H1 (cell line): ENCODE results near the gene ZNRF3. TPM values are rescaled to one million over a fixed set of nuclear protein-coding genes. Genes with fewer than 3 reads are reported as not detected.

ENCODE experiments used
- CTCF ChIA-PET: fragments of 300-600 bp; sonication (Branson Sonifier 250); formaldehyde crosslinking; loops from one replicate; lab custom pipeline; 2021; ENCODE audit not compliant: partially characterized antibody; lab: Charles Lee
- POLR2A ChIA-PET: fragments of 300-600 bp; sonication (Branson Sonifier 250); formaldehyde crosslinking; loops from one replicate; lab custom pipeline; 2021; ENCODE audit warnings: inconsistent platforms; ENCODE audit not compliant: partially characterized antibody; lab: Charles Lee
- DNase-seq, 2 experiments: peaks; one replicate each; pipeline versions ENCODE4 v3.0.0 to v3.0.0-alpha.2; 2010 to 2022; ENCODE audit warnings: low spot score in 2 of 2, low read depth in 1 of 2, mixed read lengths in 1 of 2
- FAIRE-seq: peaks from 2 replicates; lab custom pipeline; 2011; peaks lifted over from hg19 to GRCh38; lab: Jason Lieb, UNC
- H2AFZ ChIP-seq: 2 replicates; pipeline ENCODE4 v1.8.1; 2012; ENCODE audit warnings: low read length, inconsistent platforms
- H2AK5ac ChIP-seq: 2 replicates; pipeline ENCODE4 v1.6.1; 2013; ENCODE audit warnings: low read depth, low read length
- H2BK120ac ChIP-seq: replicated peaks from 2 replicates; pipeline ENCODE3; 2013; ENCODE audit warnings: low read depth, low read length, inconsistent platforms
- H2BK12ac ChIP-seq: 2 replicates; pipeline ENCODE4 v1.6.1; 2013; ENCODE audit warnings: low read depth, low read length
- H2BK15ac ChIP-seq: 2 replicates; pipeline ENCODE4 v1.6.1; 2013; ENCODE audit warnings: low read length
- H2BK20ac ChIP-seq: 2 replicates; pipeline ENCODE4 v1.6.1; 2013; ENCODE audit warnings: low read length
- H2BK5ac ChIP-seq: 2 replicates; pipeline ENCODE4 v1.6.1; 2013; ENCODE audit warnings: low read depth, low read length
- H3K14ac ChIP-seq: 2 replicates; pipeline ENCODE4 v1.6.1; 2013; ENCODE audit warnings: inconsistent platforms; ENCODE audit not compliant: insufficient read length
- H3K18ac ChIP-seq: 2 replicates; pipeline ENCODE4 v1.6.1; 2013; ENCODE audit warnings: low read length; ENCODE audit errors: extremely low read depth
- H3K23ac ChIP-seq: 2 replicates; pipeline ENCODE4 v1.6.1; 2013; ENCODE audit warnings: inconsistent platforms; ENCODE audit not compliant: insufficient read length
- H3K23me2 ChIP-seq: 2 replicates; pipeline ENCODE4 v1.6.1; 2013; ENCODE audit warnings: low read depth, low read length
- H3K27ac ChIP-seq: 2 replicates; pipeline ENCODE4 v1.6.1; 2011; ENCODE audit warnings: low read depth, low read length, inconsistent platforms
- H3K27me3 ChIP-seq, 4 experiments: replicated peaks in 1 of 4; 1 replicate in 1 of 4; 2 replicates in 3 of 4; pipeline versions ENCODE4 v1.6.1 to v1.8.1; 2011 to 2013; ENCODE audit warnings: low read length in 3 of 4, mild to moderate bottlenecking in 3 of 4, inconsistent platforms in 2 of 4, mixed read lengths in 2 of 4, moderate library complexity in 1 of 4; ENCODE audit not compliant: control insufficient read depth in 3 of 4, insufficient read depth in 3 of 4; ENCODE audit errors: extremely low read depth in 1 of 4
- H3K36me3 ChIP-seq, 4 experiments: 2 replicates each; pipeline versions ENCODE4 v1.6.1 to v1.8.1; 2011 to 2013; ENCODE audit warnings: mild to moderate bottlenecking in 4 of 4, low read length in 3 of 4, moderate library complexity in 2 of 4, control low read depth in 1 of 4, inconsistent platforms in 1 of 4; ENCODE audit not compliant: insufficient read depth in 4 of 4, control insufficient read depth in 2 of 4
- H3K4ac ChIP-seq: replicated peaks from 2 replicates; pipeline ENCODE3; 2013; ENCODE audit warnings: low read length, low read depth, mixed read lengths, inconsistent platforms; ENCODE audit not compliant: insufficient read length
- H3K4me1 ChIP-seq, 4 experiments: replicated peaks in 1 of 4; 1 replicate in 1 of 4; 2 replicates in 3 of 4; pipeline versions ENCODE4 v1.6.1 to v1.8.1; 2011 to 2013; ENCODE audit warnings: low read length in 3 of 4, inconsistent platforms in 2 of 4, mixed read lengths in 1 of 4; ENCODE audit not compliant: insufficient read depth in 4 of 4, control insufficient read depth in 3 of 4
- H3K4me2 ChIP-seq, 2 experiments: 2 replicates each; pipeline versions ENCODE4 v1.6.1 to v1.8.1; 2011 to 2013; ENCODE audit warnings: low read depth in 2 of 2, low read length in 2 of 2, control low read depth in 1 of 2, inconsistent platforms in 1 of 2, mild to moderate bottlenecking in 1 of 2; ENCODE audit not compliant: insufficient read depth in 1 of 2
- H3K4me3 ChIP-seq, 4 experiments: fragments of 200-600, 300-600 bp in 1 of 4; sonication (generic), shearing (Covaris generic), sonication (Bioruptor Twin) in 1 of 4; 2 replicates each; pipeline versions ENCODE4 v1.5.1 to v1.8.1; 2011 to 2016; ENCODE audit warnings: low read length in 4 of 4, low read depth in 3 of 4, control low read depth in 2 of 4, inconsistent platforms in 2 of 4, mild to moderate bottlenecking in 2 of 4, mixed read lengths in 1 of 4, moderate library complexity in 1 of 4; ENCODE audit not compliant: insufficient read depth in 2 of 4; ENCODE audit errors: extremely low read depth in 1 of 4
- H3K56ac ChIP-seq: replicated peaks from 2 replicates; pipeline ENCODE3; 2013; ENCODE audit warnings: low read depth, mild to moderate bottlenecking, mixed read lengths, low read length, inconsistent platforms; ENCODE audit not compliant: insufficient read length
- H3K79me1 ChIP-seq: 2 replicates; pipeline ENCODE4 v1.6.1; 2013; ENCODE audit warnings: low read depth, low read length, control low read depth
- H3K79me2 ChIP-seq, 2 experiments: 2 replicates each; pipeline versions ENCODE4 v1.6.1 to v1.8.1; 2012 to 2013; ENCODE audit warnings: low read length in 2 of 2, mild to moderate bottlenecking in 2 of 2, inconsistent platforms in 1 of 2; ENCODE audit not compliant: insufficient read depth in 2 of 2, control insufficient read depth in 1 of 2
- H3K9ac ChIP-seq, 4 experiments: replicated peaks in 1 of 4; 1 replicate in 1 of 4; 2 replicates in 3 of 4; pipeline versions ENCODE4 v1.6.1 to v1.8.1; 2011 to 2013; ENCODE audit warnings: low read depth in 3 of 4, low read length in 3 of 4, control low read depth in 2 of 4, mild to moderate bottlenecking in 2 of 4, moderate library complexity in 2 of 4, inconsistent platforms in 1 of 4; ENCODE audit errors: extremely low read depth in 1 of 4
- H3K9me3 ChIP-seq, 2 experiments: 2 replicates each; pipeline versions ENCODE4 v1.6.1 to v1.8.1; 2012 to 2013; ENCODE audit warnings: mild to moderate bottlenecking in 2 of 2, moderate library complexity in 2 of 2, control low read depth in 1 of 2, inconsistent platforms in 1 of 2, low read depth in 1 of 2, low read length in 1 of 2, mixed read lengths in 1 of 2; ENCODE audit not compliant: insufficient read depth in 2 of 2
- H4K20me1 ChIP-seq, 2 experiments: replicated peaks in 1 of 2; 2 replicates each; pipeline versions ENCODE3 to v1.8.1; 2011 to 2013; ENCODE audit warnings: inconsistent platforms in 2 of 2, low read length in 2 of 2, mild to moderate bottlenecking in 1 of 2; ENCODE audit not compliant: insufficient read depth in 2 of 2, control insufficient read depth in 1 of 2
- H4K5ac ChIP-seq: 2 replicates; pipeline ENCODE4 v1.6.1; 2013; ENCODE audit warnings: low read length, low read depth, mixed read lengths, inconsistent platforms; ENCODE audit not compliant: insufficient read length
- H4K8ac ChIP-seq: 2 replicates; pipeline ENCODE4 v1.8.0; 2013; ENCODE audit warnings: mild to moderate bottlenecking, moderate library complexity, low read length, inconsistent platforms; ENCODE audit not compliant: insufficient read depth; ENCODE audit errors: extremely low read depth
- H4K91ac ChIP-seq: replicated peaks from 2 replicates; pipeline ENCODE3; 2013; ENCODE audit warnings: low read length, mixed read lengths, inconsistent platforms; ENCODE audit not compliant: insufficient read length
- CBX8 ChIP-seq: fragments of 300-800, 300-1000 bp; sonication (generic); IDR thresholded peaks from 2 replicates; pipeline ENCODE4 v1.7.1; 2016; ENCODE audit warnings: low read depth, low read length, borderline replicate concordance
- CEBPB ChIP-seq: IDR thresholded peaks from 2 replicates; pipeline ENCODE4 v1.6.1; 2012; ENCODE audit warnings: low read depth, low read length
- KDM5A ChIP-seq: fragments of 200-600 bp; IDR thresholded peaks from 2 replicates; pipeline ENCODE4 v1.7.1; 2012; ENCODE audit warnings: mild to moderate bottlenecking, low read length, inconsistent platforms, mixed read lengths
- POLR2A ChIP-seq, 2 experiments: IDR thresholded peaks; 1 replicate in 1 of 2; 2 replicates in 1 of 2; pipeline ENCODE4 v1.6.1; 2011; ENCODE audit warnings: low read depth in 2 of 2, low read length in 2 of 2, mild to moderate bottlenecking in 2 of 2; ENCODE audit errors: control extremely low read depth in 1 of 2
- POU5F1 ChIP-seq: IDR thresholded peaks from 2 replicates; pipeline ENCODE4 v1.6.1; 2011; ENCODE audit warnings: low read depth, mild to moderate bottlenecking, low read length, moderate library complexity
- RAD21 ChIP-seq, 2 experiments: IDR thresholded peaks in 1 of 2; conservative IDR thresholded peaks in 1 of 2; 2 replicates each; pipeline ENCODE4 v1.6.1; 2011; ENCODE audit warnings: low read depth in 2 of 2, low read length in 2 of 2, improper control_type of control experiment in 1 of 2, inconsistent platforms in 1 of 2, mild to moderate bottlenecking in 1 of 2, moderate library complexity in 1 of 2
- RFX5 ChIP-seq: IDR thresholded peaks from 2 replicates; pipeline ENCODE4 v1.6.1; 2011; ENCODE audit warnings: low read depth, low read length, improper control_type of control experiment, borderline replicate concordance
- RNF2 ChIP-seq: fragments of 200-900, 300-1000 bp; sonication (generic); IDR thresholded peaks from 2 replicates; pipeline ENCODE4 v1.7.1; 2016; ENCODE audit warnings: borderline replicate concordance, low read depth, mild to moderate bottlenecking, antibody characterized with exemption, low read length; ENCODE audit not compliant: poor library complexity, severe bottlenecking; ENCODE audit errors: missing control alignments
- SAP30 ChIP-seq: fragments of 300-600 bp; sonication (generic); IDR thresholded peaks from 2 replicates; pipeline ENCODE4 v1.7.1; 2012; ENCODE audit warnings: low read length, moderate library complexity, mild to moderate bottlenecking, inconsistent platforms; ENCODE audit not compliant: insufficient read depth, insufficient replicate concordance
- SIRT6 ChIP-seq: IDR thresholded peaks from one replicate; pipeline ENCODE4 v1.7.1; 2012; ENCODE audit warnings: low read length, inconsistent platforms
- SUZ12 ChIP-seq: fragments of 200-600 bp; sonication (generic); IDR thresholded peaks from 2 replicates; pipeline ENCODE4 v1.6.1; 2012; ENCODE audit warnings: mild to moderate bottlenecking, inconsistent platforms, low read length, moderate library complexity, mixed read lengths
- TAF1 ChIP-seq: IDR thresholded peaks from 2 replicates; pipeline ENCODE4 v1.6.1; 2011; ENCODE audit warnings: mild to moderate bottlenecking, low read depth, low read length
- WGBS, 2 experiments: shearing (Covaris generic) in 1 of 2; methylation state at CpG; one replicate each; pipeline versions ENCODE4 v1.1.6 to v1.1.7; 2013 to 2015; ENCODE audit warnings: low lambda C conversion rate in 2 of 2, mixed read lengths in 2 of 2, inconsistent platforms in 1 of 2, low coverage in 1 of 2, missing lambda C conversion rate in 1 of 2; ENCODE audit not compliant: insufficient replicate concordance in 2 of 2, insufficient coverage in 1 of 2, insufficient read length in 1 of 2; ENCODE audit errors: extremely low coverage in 1 of 2, missing lambda C conversion rate in 1 of 2; 5-methylcytosine and 5-hydroxymethylcytosine counted together
- polyA plus RNA-seq, 7 experiments: library from polyadenylated mRNA; depleted of rRNA in 3 of 7; stranded (reverse) in 5 of 7; unstranded in 2 of 7; fragments of >200 nt in 5 of 7; fragments of 200-250 nt in 2 of 7; gene quantifications; 1 replicate in 5 of 7; 2 replicates in 1 of 7; 4 replicates in 1 of 7; pipeline versions ENCODE4 v1.2.1 to v1.2.3, GENCODE V29; 2011 to 2013; ENCODE audit warnings: missing spikeins in 2 of 7, mixed read lengths in 2 of 7
- total RNA-seq: library from RNA; stranded (reverse); fragmentation: NEBNext Ultra II Directional; extraction: Animal tissue kit (Norgen Biotek cat#: 25700); gene quantifications from 2 replicates; pipeline ENCODE4 v1.2.1, GENCODE V29; 2021
- TF ChIP-seq, protein P1 (sequence below): IDR thresholded peaks from 2 replicates; pipeline ENCODE4 v1.6.1; 2012; ENCODE audit warnings: low read length, inconsistent platforms

The ZNRF3 gene
- total and polyA plus RNA-seq, 2 of the 8 experiments (the other 6 are each of a cell fraction or from before 2014, with no cell fraction given) = 14.1 to 21.7 TPM

DNA sequence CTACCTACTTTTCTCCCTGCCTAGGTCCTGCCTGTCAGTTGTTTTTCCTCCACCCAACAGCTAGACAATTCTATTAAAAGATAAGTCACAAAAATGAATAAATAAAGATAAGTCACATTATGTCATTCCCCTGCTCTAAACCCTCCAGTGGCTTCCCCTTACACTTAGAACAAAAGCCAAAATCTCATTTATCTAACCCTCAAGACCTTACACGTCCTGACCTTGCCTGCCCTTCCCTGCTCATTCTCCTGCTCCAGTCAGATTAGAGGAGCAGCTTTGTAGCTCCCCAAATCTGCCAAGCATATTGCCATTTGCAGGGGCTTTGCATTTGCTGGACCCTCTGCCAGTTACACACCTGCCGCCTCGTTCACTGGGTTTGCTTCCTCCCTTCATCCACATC, 206.1 kb downstream of the ZNRF3 start:
- H2BK15ac ChIP-seq = no peak overlapping the region
- no peak overlapping the region for H3K27ac ChIP-seq
- DNase-seq = no peak

More for the DNA sequence above, 206.1 kb downstream of the ZNRF3 start:
- H2BK12ac ChIP-seq = no peak overlapping the region
- H3K79me1 ChIP-seq = no peaks in the 10 kb centered on the region
- no peak for FAIRE-seq
- no peak overlapping the region for H3K4me2 ChIP-seq
- H2AK5ac ChIP-seq = no peak overlapping the region
- H2BK20ac ChIP-seq = no peak overlapping the region
- POLR2A ChIA-PET = no interaction called here
- no peak overlapping the region for H3K4ac ChIP-seq
- no peak overlapping the region for H3K9ac ChIP-seq
- no peak overlapping the region for H4K5ac ChIP-seq
- H3K23ac ChIP-seq = no peak overlapping the region
- 71% methylated on average over 3 of the region's 3 CpGs; no CpG with 5 or more reads in 1 of the 2 experiments for WGBS, 2 experiments
- no peaks in the 10 kb centered on the region for H3K23me2 ChIP-seq
- H4K20me1 ChIP-seq = peaks cover 0 to 1% of the 10 kb centered on the region in 2 experiments
- no peak overlapping the region for H2BK5ac ChIP-seq
- CTCF ChIA-PET = interaction anchor here (0.8 to 2.5 kb wide), 7 partner anchors 8 to 156 kb away, joined by 3 to 10 read pairs (median 5); no protein-coding TSS in a partner anchor
- H3K79me2 ChIP-seq = no peaks in the 10 kb centered on the region
- no peak overlapping the region for H3K56ac ChIP-seq
- no peak overlapping the region for H2BK120ac ChIP-seq
- no peak overlapping the region for H3K18ac ChIP-seq
- no peak overlapping the region for H2AFZ ChIP-seq
- no peaks in the 10 kb centered on the region for H3K36me3 ChIP-seq
- H3K27me3 ChIP-seq = no peaks in the 10 kb centered on the region
- no peaks in the 10 kb centered on the region for H3K9me3 ChIP-seq
- no peak overlapping the region for H3K14ac ChIP-seq
- H3K4me3 ChIP-seq = no peak overlapping the region
- H3K4me1 ChIP-seq = no peaks in the 10 kb centered on the region
- no peak overlapping the region for H4K8ac ChIP-seq
- no peak for TF ChIP-seq KDM5A
- no peak for TF ChIP-seq CBX8
- TF ChIP-seq SAP30 = no peak
- TF ChIP-seq RNF2 = no peak
- no peak for TF ChIP-seq SIRT6
- no peak for TF ChIP-seq POLR2A (IDR thresholded peaks at IDR 0.05; ENCODE audit: control extremely low read depth in 1 of 2, low read depth in 2 of 2, low read length in 2 of 2)
- TF ChIP-seq, protein P1, sequence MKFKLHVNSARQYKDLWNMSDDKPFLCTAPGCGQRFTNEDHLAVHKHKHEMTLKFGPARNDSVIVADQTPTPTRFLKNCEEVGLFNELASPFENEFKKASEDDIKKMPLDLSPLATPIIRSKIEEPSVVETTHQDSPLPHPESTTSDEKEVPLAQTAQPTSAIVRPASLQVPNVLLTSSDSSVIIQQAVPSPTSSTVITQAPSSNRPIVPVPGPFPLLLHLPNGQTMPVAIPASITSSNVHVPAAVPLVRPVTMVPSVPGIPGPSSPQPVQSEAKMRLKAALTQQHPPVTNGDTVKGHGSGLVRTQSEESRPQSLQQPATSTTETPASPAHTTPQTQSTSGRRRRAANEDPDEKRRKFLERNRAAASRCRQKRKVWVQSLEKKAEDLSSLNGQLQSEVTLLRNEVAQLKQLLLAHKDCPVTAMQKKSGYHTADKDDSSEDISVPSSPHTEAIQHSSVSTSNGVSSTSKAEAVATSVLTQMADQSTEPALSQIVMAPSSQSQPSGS = no peak
- TF ChIP-seq SUZ12 = no peak
- no peak for TF ChIP-seq RAD21 (IDR thresholded peaks at IDR 0.05 in 1 of 2, conservative IDR thresholded peaks at IDR 0.05 in 1 of 2; ENCODE audit: low read depth in 2 of 2, low read length in 2 of 2)
- TF ChIP-seq RFX5 = no peak
- no peak for TF ChIP-seq CEBPB
- TF ChIP-seq POU5F1 = no peak
- no peak for TF ChIP-seq TAF1
- H4K91ac ChIP-seq = no peak overlapping the region
